T-helper 2 cell (primary cell): ENCODE data around the gene LCE2A.

Experiments
- DNase-seq, 5 experiments: peaks; one replicate each; pipeline versions ENCODE4 v3.0.0 to v3.0.0-alpha.2; 2012 to 2022

The LCE2A gene

DNA sequence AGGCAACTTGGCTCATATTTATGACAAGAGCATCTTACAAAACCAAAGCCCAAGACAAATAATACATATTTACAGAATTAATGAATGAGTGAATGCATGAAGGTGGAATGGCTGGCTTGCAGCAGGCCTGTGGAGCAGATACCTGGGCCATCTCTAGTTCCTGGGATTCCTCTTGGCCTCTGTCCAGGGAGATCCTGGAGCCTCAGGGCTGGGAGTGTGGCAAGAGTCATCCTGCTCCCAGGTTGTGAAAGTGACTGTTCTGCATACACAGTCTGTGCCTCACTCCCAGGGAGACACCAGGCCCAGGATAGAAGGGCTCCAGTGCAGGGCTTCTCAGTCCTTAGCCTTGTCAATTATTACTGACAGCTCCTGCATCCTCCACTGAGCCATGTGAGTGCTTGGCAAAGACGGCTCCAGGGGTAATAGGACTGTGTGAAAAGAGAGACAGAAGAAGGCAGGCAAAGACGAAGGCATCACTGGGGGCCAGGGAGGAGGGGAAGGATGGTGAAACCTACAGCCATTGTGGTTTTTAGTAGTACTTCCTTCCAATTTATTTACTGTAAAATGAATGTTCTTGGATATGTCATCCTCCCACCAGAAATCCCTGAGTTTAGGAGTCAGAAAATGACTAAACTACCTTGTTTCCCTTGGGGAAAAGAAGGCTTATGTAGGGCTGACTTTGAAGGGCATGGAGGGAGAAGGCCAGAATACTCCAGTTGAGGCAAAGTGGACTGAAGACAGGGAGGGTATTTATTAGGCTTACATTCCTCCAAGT lies 45.4 kb downstream of the LCE2A start:
- DNase-seq = no peak

DNA sequence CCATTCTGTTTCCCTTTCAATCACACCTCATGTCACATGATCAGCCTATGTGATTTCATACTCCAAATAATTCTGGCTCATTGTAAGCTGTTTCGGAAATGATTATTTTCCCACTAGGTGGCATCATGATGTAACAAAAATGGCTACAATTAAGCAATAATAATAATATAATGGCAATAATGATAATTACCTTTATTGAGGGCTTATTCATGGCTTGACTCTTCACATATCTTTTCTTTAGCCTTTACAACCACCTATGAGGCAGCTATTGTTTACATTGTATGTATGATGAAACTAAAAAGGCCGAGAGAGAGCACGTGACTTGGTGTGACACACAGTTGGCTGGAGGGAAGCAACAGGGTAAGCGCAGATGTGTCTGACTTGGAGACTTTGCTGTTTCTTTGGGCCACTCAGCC lies 47.2 kb downstream of the LCE2A start:
- no peak for DNase-seq

DNA sequence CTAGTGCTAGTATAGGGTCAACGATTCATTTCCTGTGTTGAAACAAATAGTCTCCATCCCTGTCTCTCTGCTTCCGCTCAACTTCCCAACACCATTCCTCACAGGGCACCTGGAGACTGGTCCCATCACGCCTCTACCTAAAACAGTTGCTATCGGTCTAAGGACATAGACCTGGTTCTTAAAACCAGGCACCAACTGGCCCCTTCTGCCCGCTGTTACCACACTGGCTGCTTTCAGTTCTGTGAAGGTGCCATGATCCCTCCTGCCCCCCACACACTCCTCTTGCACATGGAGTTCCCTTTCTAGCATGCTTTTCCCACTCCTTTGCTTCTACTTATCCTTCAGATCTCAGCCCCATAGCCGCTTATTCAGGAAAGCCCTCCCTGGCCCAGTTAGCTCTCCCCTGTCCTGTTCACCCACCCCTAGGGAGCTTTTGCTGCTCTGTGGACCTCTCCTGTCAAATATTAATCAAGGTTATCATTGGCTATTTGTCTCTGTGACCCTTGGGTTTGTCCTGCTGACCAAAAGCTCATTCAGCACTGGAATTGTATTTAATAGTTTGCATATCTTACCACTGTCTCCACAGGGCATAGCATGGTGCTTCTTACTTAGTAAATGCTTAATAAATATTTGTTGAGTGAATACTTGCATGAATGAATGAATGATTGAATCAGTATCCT lies 47.8 kb downstream of the LCE2A start:
- DNase-seq = no peak

DNA sequence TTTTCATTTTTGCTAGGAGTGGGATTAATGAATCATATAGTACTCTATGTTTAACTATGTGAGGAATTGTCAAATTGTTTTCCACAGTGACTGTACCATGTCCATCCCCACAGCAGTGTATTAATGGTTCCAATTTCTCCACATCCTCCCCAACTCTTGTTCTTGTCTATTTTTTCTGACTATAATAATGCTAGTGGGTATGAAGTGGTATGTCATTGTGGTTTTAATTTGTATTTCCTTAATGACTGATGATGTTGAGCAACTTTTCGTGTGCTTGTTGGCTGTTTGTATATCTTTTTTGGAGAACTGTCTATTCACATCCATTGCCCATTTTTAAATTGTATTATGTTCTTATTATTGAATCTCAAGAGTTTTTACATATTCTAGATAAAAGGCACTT lies 49.7 kb downstream of the LCE2A start:
- no peak for DNase-seq
